Measurements from ENCODE around the gene LRRC32. TPM values are rescaled to one million over a fixed set of nuclear protein-coding genes. Genes with fewer than 3 reads are reported as not detected.

LRRC32 gene
- polyA plus RNA-seq, 1 donor (not counting 4 experiments of a cell fraction or from before 2014, with no cell fraction given): not detected

DNA sequence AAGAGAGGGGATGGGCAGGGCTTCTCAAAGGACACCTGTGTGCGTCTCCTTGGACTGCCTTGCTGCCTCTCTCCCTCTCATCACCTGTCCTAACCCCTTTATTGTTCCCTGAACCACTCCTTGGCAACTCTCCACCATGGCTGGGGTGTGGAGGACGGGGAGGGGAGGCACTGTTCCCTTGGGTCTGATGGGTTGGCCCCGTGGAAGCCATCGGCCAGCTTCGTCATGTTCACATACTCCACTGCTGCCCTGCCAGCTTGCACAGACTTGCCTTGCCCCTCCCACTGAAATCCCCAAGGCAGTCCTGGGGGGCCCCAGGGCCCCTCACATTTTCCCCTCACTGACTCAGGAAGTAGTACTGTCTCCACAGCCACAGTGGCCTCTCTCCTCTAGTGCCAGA, 36.1 kb upstream of the LRRC32 start:
- no peaks in the 10 kb centered on the region for H3K9me3 ChIP-seq (ENCODE audit: control insufficient read depth, low read depth, low read length)
- H3K9me1 ChIP-seq (ENCODE audit: control insufficient read depth, extremely low read depth, insufficient read depth, low read length): no peaks in the 10 kb centered on the region
- H3K4me2 ChIP-seq (ENCODE audit: control insufficient read depth, extremely low read depth, insufficient read depth, low read depth, low read length): no peak overlapping the region
- H3K36me3 ChIP-seq (ENCODE audit: control insufficient read depth in 2 of 2, extremely low read depth in 1 of 2, insufficient read depth in 2 of 2, low read length in 2 of 2): no peaks in the 10 kb centered on the region
- H3K9ac ChIP-seq (ENCODE audit: control insufficient read depth, extremely low read depth, insufficient read depth, low read length): no peak overlapping the region
- no peak overlapping the region for H2AFZ ChIP-seq (ENCODE audit: control insufficient read depth, low read length)
- no peak overlapping the region for H3K27ac ChIP-seq (ENCODE audit: control insufficient read depth, insufficient read depth, low read length)
- H3K79me2 ChIP-seq (ENCODE audit: control insufficient read depth, insufficient read depth, low read length): no peaks in the 10 kb centered on the region
- dilution Hi-C loops (cut with MboI; ENCODE audit: extremely low pct_ligation_motif_present, low sequenced_read_pairs): no loop called here
- DNase-seq (ENCODE audit: low read depth, low spot score) (peak; percentile 5), FAIRE-seq (no peak)
- peaks cover 4% of the 10 kb centered on the region for H3K4me1 ChIP-seq (ENCODE audit: control insufficient read depth, extremely low read depth, insufficient read depth, low read length)
- peaks cover 11% of the 10 kb centered on the region for H3K27me3 ChIP-seq (ENCODE audit: control insufficient read depth, extremely low read depth, insufficient read depth, low read length)
- no peak for TF ChIP-seq EZH2 (IDR thresholded peaks at IDR 0.05; ENCODE audit: low read length)
- TF ChIP-seq, protein P1, sequence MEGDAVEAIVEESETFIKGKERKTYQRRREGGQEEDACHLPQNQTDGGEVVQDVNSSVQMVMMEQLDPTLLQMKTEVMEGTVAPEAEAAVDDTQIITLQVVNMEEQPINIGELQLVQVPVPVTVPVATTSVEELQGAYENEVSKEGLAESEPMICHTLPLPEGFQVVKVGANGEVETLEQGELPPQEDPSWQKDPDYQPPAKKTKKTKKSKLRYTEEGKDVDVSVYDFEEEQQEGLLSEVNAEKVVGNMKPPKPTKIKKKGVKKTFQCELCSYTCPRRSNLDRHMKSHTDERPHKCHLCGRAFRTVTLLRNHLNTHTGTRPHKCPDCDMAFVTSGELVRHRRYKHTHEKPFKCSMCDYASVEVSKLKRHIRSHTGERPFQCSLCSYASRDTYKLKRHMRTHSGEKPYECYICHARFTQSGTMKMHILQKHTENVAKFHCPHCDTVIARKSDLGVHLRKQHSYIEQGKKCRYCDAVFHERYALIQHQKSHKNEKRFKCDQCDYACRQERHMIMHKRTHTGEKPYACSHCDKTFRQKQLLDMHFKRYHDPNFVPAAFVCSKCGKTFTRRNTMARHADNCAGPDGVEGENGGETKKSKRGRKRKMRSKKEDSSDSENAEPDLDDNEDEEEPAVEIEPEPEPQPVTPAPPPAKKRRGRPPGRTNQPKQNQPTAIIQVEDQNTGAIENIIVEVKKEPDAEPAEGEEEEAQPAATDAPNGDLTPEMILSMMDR (optimal IDR thresholded peaks at IDR 0.05 in 1 of 3, IDR thresholded peaks at IDR 0.05 in 1 of 3, conservative IDR thresholded peaks at IDR 0.05 in 1 of 3; ENCODE audit: extremely low read depth in 1 of 3, insufficient read depth in 2 of 3, low read length in 3 of 3): no peak
- H4K20me1 ChIP-seq (ENCODE audit: control insufficient read depth, extremely low read depth, insufficient read depth, low read length): no peaks in the 10 kb centered on the region
- no peak overlapping the region for H3K4me3 ChIP-seq (ENCODE audit: control insufficient read depth in 2 of 3, extremely low read depth in 1 of 3, insufficient read depth in 2 of 3, low read depth in 1 of 3, low read length in 3 of 3)

DNA sequence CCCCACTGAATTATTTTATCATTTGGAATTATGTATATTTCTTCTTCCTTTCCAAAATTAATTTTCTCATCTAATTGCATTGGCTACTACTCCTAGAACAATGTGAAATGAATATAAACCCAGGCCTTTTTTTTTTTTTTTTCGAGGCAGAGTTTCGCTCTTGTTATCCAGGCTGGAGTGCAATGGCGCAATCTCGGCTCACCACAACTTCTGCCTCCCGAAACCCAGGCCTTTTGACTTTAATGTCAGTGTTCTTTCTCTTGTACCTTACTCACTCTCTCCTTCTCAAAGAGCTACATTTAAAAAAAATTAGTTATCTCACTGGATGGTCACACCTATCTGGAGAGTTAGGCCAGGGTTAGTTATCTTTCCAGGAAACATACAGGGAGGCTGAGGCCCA, 35.3 kb upstream of the LRRC32 start:
- dilution Hi-C loops (cut with MboI; ENCODE audit: extremely low pct_ligation_motif_present, low sequenced_read_pairs): no loop called here
- no peak overlapping the region for H2AFZ ChIP-seq (ENCODE audit: control insufficient read depth, low read length)

More for the DNA sequence above, 35.3 kb upstream of the LRRC32 start:
- DNase-seq (ENCODE audit: low read depth, low spot score) (no peak), FAIRE-seq (no peak)
- Histone ChIP-seq H3K27me3 (ENCODE audit: control insufficient read depth, extremely low read depth, insufficient read depth, low read length) (peaks cover 11% of the 10 kb centered on the region), H3K9me1 (ENCODE audit: control insufficient read depth, extremely low read depth, insufficient read depth, low read length) (no peaks in the 10 kb centered on the region), H3K4me3 (ENCODE audit: control insufficient read depth in 2 of 3, extremely low read depth in 1 of 3, insufficient read depth in 2 of 3, low read depth in 1 of 3, low read length in 3 of 3) (no peak overlapping the region), H3K4me2 (ENCODE audit: control insufficient read depth, extremely low read depth, insufficient read depth, low read depth, low read length) (no peak overlapping the region), H3K4me1 (ENCODE audit: control insufficient read depth, extremely low read depth, insufficient read depth, low read length) (peaks cover 4% of the 10 kb centered on the region), H3K36me3 (ENCODE audit: control insufficient read depth in 2 of 2, extremely low read depth in 1 of 2, insufficient read depth in 2 of 2, low read length in 2 of 2) (no peaks in the 10 kb centered on the region), H3K27ac (ENCODE audit: control insufficient read depth, insufficient read depth, low read length) (no peak overlapping the region), H3K9ac (ENCODE audit: control insufficient read depth, extremely low read depth, insufficient read depth, low read length) (no peak overlapping the region), H3K9me3 (ENCODE audit: control insufficient read depth, low read depth, low read length) (no peaks in the 10 kb centered on the region), H3K79me2 (ENCODE audit: control insufficient read depth, insufficient read depth, low read length) (no peaks in the 10 kb centered on the region), H4K20me1 (ENCODE audit: control insufficient read depth, extremely low read depth, insufficient read depth, low read length) (no peaks in the 10 kb centered on the region)
- TF ChIP-seq, protein P1 (optimal IDR thresholded peaks at IDR 0.05 in 1 of 3, IDR thresholded peaks at IDR 0.05 in 1 of 3, conservative IDR thresholded peaks at IDR 0.05 in 1 of 3; ENCODE audit: extremely low read depth in 1 of 3, insufficient read depth in 2 of 3, low read length in 3 of 3): no peak
- no peak for TF ChIP-seq EZH2 (IDR thresholded peaks at IDR 0.05; ENCODE audit: low read length)

Data from keratinocyte (primary cell).